Heart left ventricle (tissue), 16 donors: Measurements from ENCODE around the gene MRPL11. TPM values are rescaled to one million over a fixed set of nuclear protein-coding genes. Genes with fewer than 3 reads are reported as not detected.

Source experiments
- ATAC-seq, 4 donors: fragments of 200-7000 bp; cut with Tn5 transposase; one replicate each; pipeline ENCODE4 v1.9.1; 2020 to 2022; ENCODE audit warnings: moderate library complexity in 4 of 4, mild to moderate bottlenecking in 3 of 4, moderate number of reproducible peaks in 1 of 4
- DNase-seq, 5 donors: peaks; one replicate each; pipeline ENCODE4 v3.0.0-alpha.2; 2020
- H3K27ac ChIP-seq, 12 donors: fragments of 200-600 bp; sonication (generic) in 4 of 12; one replicate each; pipeline versions ENCODE4 v1.5.0 to v1.8.0; 2016 to 2022; ENCODE audit warnings: mild to moderate bottlenecking in 2 of 12
- H3K27me3 ChIP-seq, 9 donors: fragments of 200-600 bp; sonication (generic) in 2 of 9; one replicate each; pipeline versions ENCODE4 v1.5.1 to v1.8.0; 2016 to 2022; ENCODE audit warnings: mild to moderate bottlenecking in 3 of 9
- H3K36me3 ChIP-seq, 9 donors: fragments of 200-600 bp; sonication (generic) in 2 of 9; one replicate each; pipeline versions ENCODE4 v1.5.0 to v1.8.0; 2018 to 2022; ENCODE audit warnings: mild to moderate bottlenecking in 2 of 9
- H3K4me1 ChIP-seq, 12 donors: fragments of 200-600 bp; sonication (generic) in 4 of 12; one replicate each; pipeline versions ENCODE4 v1.5.0 to v1.8.0; 2016 to 2022; ENCODE audit warnings: mild to moderate bottlenecking in 3 of 12
- H3K4me3 ChIP-seq, 12 donors: fragments of 200-600 bp; sonication (generic) in 4 of 12; one replicate each; pipeline versions ENCODE4 v1.5.0 to v1.8.0; 2017 to 2022; ENCODE audit warnings: mild to moderate bottlenecking in 9 of 12, moderate library complexity in 4 of 12
- H3K9me3 ChIP-seq, 12 donors: fragments of 200-600 bp; sonication (generic) in 4 of 12; one replicate each; pipeline versions ENCODE4 v1.5.0 to v1.8.0; 2016 to 2022; ENCODE audit warnings: mild to moderate bottlenecking in 1 of 12
- CTCF ChIP-seq, 12 donors: fragments of 200-600 bp; sonication (generic) in 4 of 12; IDR thresholded peaks; one replicate each; pipeline versions ENCODE4 v1.5.0 to v1.8.0; 2018 to 2022; ENCODE audit warnings: antibody characterized with exemption in 12 of 12, mild to moderate bottlenecking in 5 of 12
- POLR2A ChIP-seq, 2 donors: fragments of 450-650 bp; IDR thresholded peaks; one replicate each; pipeline ENCODE4 v1.6.1; 2017; ENCODE audit warnings: antibody characterized with exemption in 2 of 2, mild to moderate bottlenecking in 2 of 2, moderate library complexity in 2 of 2
- WGBS, 4 donors: extraction: QIAGEN DNeasy Blood & Tissue Kit in 2 of 4; methylation state at CpG; one replicate each; pipeline versions ENCODE4 v1.1.5 to v1.1.7; 2013 to 2018; 5-methylcytosine and 5-hydroxymethylcytosine counted together
- intact Hi-C, 10 donors: fragments of 100-400 bp; cut with DNase I; formaldehyde crosslinking; loops; one replicate each; pipeline versions ENCODE4 v1.11.1 to v1.14.2; 2022
- polyA plus RNA-seq, 2 donors: library from polyadenylated mRNA; stranded (reverse); fragments of 200-250 nt; gene quantifications; one replicate each; pipeline ENCODE4 v1.2.3, GENCODE V29; 2013
- total RNA-seq, 9 donors: library from RNA; depleted of rRNA in 2 of 9; stranded (reverse); fragments of >200 nt in 2 of 9; fragmentation: NEBNext Ultra II Directional in 3 of 9; extraction: Animal tissue kit (Norgen Biotek cat#: 25700) in 3 of 9; gene quantifications; one replicate each; pipeline versions ENCODE4 v1.1.0 to v1.2.4, GENCODE V29; 2016 to 2023
- donor health status: ischemic (EF 13 %, LVEDD 7.1; RV severe dilation, severe dysfunction).
- donor health status: healthy with polysubstance abuse.
- donor health status: DM: no; HTN: yes; CAD: no.
- donor health status: DM: no; HTN: no; CAD: no.
- donor health status: ischemic (EF 25% LVEDD 6.9; RV normal size, moderate dysfunction).
- donor health status: ischemic (EF 25% LVEDD 5.7; RV mildly dilated, moderate dysfunction).
- donor health status: healthy.
- donor health status: DM: yes; HTN: yes; CAD: no.
- donor health status: ischemic (EF 35%, LVEDD 5.7; RV mildly dilated, moderate dysfunction).
- donor health status: nonischemic (EF 11% LVEDD 7.7; RV severe dilation, severe dysfunction).
- donor health status: DM: yes; HTN: yes; CAD: no.
- donor health status: PGD.
- donor health status: ischemic (EF 29% LVEDD 5.4; RV normal size, mild dysfunction).
- donor health status: nonischemic (EF 23%, LVEDD 6.1; RV moderate dilation, normal function).

The MRPL11 gene
- total and polyA plus RNA-seq, 11 donors: 38.9 to 62.8 (median 47.4) TPM

GRCh38 chr11:66457826-66458225 is 19.2 kb upstream of the MRPL11 start:
- no peak for TF ChIP-seq POLR2A (IDR thresholded peaks at IDR 0.05)
- TF ChIP-seq CTCF (IDR thresholded peaks at IDR 0.05): no peak
- intact Hi-C loops: no loop called here
- 82 to 90% (median 85%) methylated on average over 6 of the region's 6 CpGs for WGBS, 4 donors

GRCh38 chr11:66454828-66455227 is 16.2 kb upstream of the MRPL11 start:
- intact Hi-C loops: no loop called here
- Histone ChIP-seq H3K27me3 (no peaks in the 10 kb centered on the region), H3K36me3 (no peaks in the 10 kb centered on the region), H3K4me3 (no peak overlapping the region), H3K4me1 (peaks cover 0 to 4% (median 0%) of the 10 kb centered on the region in 12 donors), H3K27ac (no peak overlapping the region), H3K9me3 (no peaks in the 10 kb centered on the region)
- TF ChIP-seq POLR2A (IDR thresholded peaks at IDR 0.05) (no peak), CTCF (IDR thresholded peaks at IDR 0.05) (no peak)
- WGBS, 4 donors: 43 to 67% (median 55%) methylated on average over 3 of the region's 3 CpGs
- ATAC-seq (no peak), DNase-seq (no peak)

More at GRCh38 chr11:66457826-66458225, 19.2 kb upstream of the MRPL11 start:
- DNase-seq (no peak), ATAC-seq (no peak)
- H3K9me3 ChIP-seq: peaks cover 0 to 6% (median 0%) of the 10 kb centered on the region in 12 donors
- H3K4me1 ChIP-seq: peaks cover 0 to 4% (median 0%) of the 10 kb centered on the region in 12 donors
- no peaks in the 10 kb centered on the region for H3K27me3 ChIP-seq
- H3K4me3 ChIP-seq: no peak overlapping the region
- no peaks in the 10 kb centered on the region for H3K36me3 ChIP-seq
- no peak overlapping the region for H3K27ac ChIP-seq

- ATAC-seq (no peak), DNase-seq (no peak)
- Histone ChIP-seq H3K9me3 (no peaks in the 10 kb centered on the region), H3K4me3 (no peak overlapping the region), H3K27me3 (no peaks in the 10 kb centered on the region), H3K4me1 (peaks cover 0 to 4% (median 0%) of the 10 kb centered on the region in 12 donors), H3K27ac (no peak overlapping the region), H3K36me3 (no peaks in the 10 kb centered on the region)
- 38 to 50% (median 45%) methylated on average over 6 of the region's 6 CpGs for WGBS, 4 donors
- intact Hi-C loops: no loop called here
- TF ChIP-seq POLR2A (IDR thresholded peaks at IDR 0.05) (no peak), CTCF (IDR thresholded peaks at IDR 0.05) (no peak)
These were observed 15.6 kb upstream of the MRPL11 start for GRCh38 chr11:66454247-66454646.

GRCh38 chr11:66451663-66452062 is 13.0 kb upstream of the MRPL11 start:
- no peaks in the 10 kb centered on the region for H3K4me1 ChIP-seq
- H3K27me3 ChIP-seq: no peaks in the 10 kb centered on the region
- TF ChIP-seq POLR2A (IDR thresholded peaks at IDR 0.05): no peak
- TF ChIP-seq CTCF (IDR thresholded peaks at IDR 0.05): no peak
- H3K9me3 ChIP-seq: no peaks in the 10 kb centered on the region
- DNase-seq (no peak), ATAC-seq (no peak)
- no peak overlapping the region for H3K27ac ChIP-seq
- intact Hi-C loops: no loop called here
- H3K36me3 ChIP-seq: no peaks in the 10 kb centered on the region
- H3K4me3 ChIP-seq: no peak overlapping the region
- WGBS, 4 donors: 80 to 90% (median 85%) methylated on average over 4 of the region's 4 CpGs
